Renal pelvis (tissue), 4 donors: ENCODE results near the gene DSTN. TPM values are rescaled to one million over a fixed set of nuclear protein-coding genes. Genes with fewer than 3 reads are reported as not detected.
"Not testable (repeated sequence)": the region's sequence is repeated elsewhere in the genome, so short reads cannot be mapped to it uniquely, and the experiment has no call there.

Experiments used
- DNase-seq: peaks from one replicate; pipeline ENCODE4 v3.0.0-alpha.2; 2013
- polyA plus RNA-seq, 3 donors: library from polyadenylated mRNA; unstranded; fragments of 120-200 nt; gene quantifications; one replicate each; pipeline ENCODE4 v1.2.1, GENCODE V29; 2013; ENCODE audit not compliant: insufficient read length in 3 of 3

Gene DSTN
- polyA plus RNA-seq, 3 donors: 318 to 374 (median 354) TPM

DNA sequence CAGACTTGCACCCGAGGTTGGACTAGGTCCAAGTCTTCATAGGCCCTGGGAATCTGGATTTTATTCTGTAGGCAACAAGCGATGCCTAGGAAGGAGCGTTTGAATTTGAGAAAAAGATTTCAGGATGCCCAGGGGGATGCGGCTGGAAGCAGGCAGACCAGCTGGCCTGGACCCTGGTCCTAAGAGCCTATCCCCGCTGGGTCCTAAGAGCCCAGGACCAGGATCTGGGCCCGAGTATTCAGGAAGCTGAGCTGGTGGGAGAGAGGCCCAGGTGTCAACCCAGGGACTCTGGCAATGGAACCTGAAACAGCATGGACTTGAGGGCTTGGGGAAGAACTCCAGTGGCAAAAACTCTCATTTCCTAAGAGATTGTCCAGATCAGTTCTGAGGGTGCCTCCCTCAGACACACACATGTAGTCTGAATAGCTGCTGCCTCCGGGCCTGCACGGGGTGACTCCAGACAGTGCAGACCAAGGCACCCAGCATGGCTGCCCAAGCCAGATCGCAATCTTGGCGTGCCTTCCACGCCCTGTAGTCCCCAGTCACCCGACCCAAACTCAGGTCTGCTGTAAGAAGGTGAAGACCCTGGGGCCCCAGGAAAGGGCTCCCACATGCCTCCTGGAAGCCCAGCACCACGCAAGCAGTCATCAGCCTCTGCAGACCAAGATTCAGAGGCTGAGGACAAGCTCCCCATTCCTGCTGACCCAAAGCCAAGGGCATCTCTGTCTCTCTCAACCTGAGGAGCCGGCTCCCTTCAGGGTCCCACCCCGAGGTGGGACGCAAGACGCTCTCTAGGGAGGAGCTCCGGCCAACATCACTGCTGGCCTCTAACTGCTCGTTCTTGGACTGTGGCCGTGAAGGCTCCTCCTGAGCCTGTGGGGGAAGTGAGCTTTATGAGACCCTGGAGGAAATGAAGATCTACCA is 77.8 kb downstream of the DSTN start:
- no peak for DNase-seq

DNA sequence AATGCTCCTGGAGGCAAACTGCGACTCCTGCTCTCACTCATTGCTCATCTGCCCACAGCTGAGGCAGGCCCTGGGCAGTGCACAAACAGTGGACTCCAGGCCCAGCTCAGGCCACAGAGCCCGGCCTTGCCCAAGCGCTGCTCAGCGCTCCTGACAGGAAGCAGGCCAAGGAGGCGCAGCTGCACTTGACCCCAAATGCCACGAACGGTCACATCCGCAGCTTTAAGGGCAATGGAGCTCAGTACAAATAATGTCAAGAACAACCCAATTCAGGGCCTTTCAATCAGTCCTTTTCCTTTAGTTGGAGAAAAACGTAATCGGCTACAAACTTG is 78.4 kb downstream of the DSTN start:
- DNase-seq: no peak

DNA sequence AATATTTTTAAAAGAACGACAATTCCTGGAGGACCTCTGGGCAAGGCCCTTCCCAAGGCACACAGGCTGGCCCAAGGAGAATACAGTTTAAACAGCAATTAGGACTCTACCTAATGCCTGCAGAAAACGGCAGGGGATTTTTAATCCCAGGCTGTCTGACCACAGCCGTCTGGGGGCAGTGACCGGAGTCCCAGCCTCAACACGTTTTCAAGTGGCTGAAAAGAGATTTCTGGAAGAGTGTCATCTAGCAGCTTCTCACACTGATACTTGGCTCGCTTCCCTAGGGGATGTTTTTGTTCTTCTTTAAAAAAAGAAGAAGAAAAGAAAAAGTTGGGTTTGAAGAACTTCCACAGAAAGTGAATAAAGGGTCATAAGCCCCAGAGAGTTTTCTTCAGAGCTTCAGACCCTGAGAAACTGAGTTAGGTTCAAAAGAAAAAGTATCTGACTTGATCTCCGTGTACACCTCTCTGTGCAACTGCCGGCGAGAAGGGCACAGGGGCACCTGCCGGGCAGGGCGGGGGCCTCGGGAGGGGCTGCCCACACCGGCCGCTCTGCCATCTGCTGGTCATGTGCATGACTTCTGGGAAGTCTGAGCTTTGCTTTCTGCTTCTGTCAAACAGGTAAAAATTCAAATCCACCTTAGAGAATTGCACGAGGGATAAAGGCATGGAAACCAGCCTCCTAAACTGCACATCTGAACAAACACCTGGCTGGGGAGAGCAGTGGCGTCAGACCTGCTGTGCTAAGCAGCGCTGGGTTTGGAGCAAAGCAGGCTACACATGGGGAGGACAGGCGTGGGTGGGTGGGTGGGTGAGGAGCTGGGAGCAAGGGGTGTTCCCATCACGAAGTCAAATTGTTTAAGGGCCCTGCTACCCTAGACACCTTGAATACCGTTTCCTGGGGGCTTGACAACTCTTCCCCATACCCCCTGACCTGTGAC is 79.2 kb downstream of the DSTN start:
- no peak for DNase-seq

DNA sequence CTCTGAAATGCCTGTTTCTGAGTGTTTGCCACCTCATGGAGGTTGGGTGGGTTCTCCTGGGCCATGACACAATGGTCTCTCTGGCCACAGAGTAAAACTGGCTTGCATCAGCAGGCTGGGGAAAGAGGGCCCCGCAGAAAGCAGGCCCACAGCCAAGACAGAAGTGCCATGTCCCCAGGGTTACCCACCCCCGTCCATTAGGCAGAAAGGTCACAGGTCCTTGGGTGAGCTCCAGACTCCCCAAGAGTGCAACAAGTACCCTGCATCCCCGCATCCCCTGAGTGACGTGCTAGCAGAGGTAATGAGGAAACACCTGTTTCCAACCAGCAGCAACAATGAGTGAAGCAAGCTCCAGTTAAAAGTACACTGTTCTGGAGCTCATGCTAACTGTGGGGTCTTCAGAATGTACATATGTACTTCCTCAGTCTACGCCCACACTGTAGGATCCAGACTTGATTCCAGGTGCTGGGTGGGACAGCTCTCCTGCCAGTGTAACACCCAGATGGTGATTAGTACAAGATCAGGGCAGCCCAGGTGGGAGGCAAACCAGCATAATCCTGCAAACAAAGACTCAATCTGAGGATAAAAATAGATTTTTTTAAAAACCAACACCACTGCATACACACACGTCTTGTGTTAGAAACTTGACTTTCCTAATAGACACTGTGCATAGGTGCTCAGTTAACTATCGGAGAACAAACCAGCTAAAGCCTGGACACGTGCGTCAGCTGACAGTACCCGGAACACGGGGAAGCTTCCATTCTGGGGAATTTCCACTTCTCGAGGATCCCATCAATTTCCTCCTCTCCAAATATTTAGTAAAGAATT is 80.6 kb downstream of the DSTN start:
- no peak for DNase-seq

DNA sequence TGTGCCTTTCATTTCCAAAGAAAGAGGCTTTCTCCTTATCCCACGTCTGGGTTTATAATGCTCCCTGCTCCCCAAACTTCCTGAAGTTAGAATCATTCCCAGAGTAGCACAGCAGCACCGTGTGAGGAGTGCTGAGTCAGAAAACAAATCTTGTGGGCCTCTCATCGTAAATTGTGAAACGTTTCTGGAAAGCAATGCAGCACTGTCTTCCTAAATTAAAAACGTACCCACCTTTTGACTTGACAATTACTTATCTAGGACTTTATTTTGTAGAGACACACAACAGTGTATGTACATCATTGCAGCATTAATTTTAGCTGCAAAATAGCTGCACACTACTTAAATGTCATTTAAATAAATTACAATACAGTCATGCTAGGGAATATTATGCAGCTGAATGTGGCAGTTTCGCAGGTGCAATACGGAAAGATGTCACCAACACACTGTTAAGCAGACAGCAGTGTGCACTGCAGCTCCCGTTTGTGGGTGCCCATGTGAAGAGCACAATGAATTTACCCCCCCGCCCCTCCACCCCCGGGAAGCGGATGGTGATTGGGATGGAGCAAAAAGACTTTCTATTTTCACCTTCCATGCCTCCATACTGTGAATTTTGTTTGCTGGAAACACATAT is 81.4 kb downstream of the DSTN start:
- DNase-seq: no peak

DNA sequence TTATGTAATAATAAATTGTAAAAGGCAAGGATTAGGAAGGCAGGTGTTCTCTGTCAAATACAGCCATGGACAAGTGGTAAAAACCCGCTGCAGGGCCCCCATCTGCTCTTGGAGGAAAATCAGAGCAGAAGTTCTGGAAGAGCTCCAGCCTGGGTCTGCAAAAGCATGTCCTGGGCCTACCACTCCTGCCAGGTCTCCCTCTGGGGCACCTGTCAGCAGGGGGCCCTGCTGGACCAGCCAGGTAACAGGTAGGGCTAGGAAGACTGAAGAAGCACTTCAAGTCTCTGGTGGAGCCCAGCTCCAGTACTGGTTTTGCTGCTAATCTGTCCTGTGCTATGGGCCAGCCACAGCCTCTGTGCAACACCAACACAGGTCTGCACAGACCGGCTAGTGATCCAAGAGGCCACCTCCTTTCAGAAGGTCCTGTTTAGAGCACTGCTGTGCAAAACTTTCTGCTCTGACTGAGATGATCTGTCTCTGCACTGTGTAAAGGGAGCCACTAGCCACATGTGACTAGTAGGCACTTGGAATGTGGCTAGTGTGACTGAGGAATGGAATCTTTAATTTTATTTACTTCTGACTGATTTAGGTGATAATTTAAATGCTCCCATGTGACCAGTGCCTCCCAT is 82.0 kb downstream of the DSTN start:
- DNase-seq: no peak

DNA sequence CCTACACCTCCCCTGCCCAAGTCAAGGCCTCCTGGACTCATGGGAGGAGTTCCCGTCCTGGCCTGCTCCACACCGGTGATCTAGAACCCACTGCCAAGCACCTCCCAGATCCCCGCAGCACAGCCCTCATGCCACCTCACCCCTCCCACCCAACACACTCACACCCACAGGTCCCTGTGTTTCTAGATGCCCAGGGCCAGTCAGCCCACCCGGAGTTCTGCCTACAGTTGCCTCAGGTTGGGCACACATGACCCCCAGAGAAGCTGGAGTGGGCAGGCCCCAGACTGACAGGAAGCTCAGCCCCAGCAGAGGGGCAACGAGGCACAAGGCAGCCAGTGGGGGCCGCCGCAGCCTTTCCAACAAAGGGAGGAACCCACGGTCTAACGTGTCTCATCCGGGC is 82.5 kb downstream of the DSTN start:
- DNase-seq: no peak

DNA sequence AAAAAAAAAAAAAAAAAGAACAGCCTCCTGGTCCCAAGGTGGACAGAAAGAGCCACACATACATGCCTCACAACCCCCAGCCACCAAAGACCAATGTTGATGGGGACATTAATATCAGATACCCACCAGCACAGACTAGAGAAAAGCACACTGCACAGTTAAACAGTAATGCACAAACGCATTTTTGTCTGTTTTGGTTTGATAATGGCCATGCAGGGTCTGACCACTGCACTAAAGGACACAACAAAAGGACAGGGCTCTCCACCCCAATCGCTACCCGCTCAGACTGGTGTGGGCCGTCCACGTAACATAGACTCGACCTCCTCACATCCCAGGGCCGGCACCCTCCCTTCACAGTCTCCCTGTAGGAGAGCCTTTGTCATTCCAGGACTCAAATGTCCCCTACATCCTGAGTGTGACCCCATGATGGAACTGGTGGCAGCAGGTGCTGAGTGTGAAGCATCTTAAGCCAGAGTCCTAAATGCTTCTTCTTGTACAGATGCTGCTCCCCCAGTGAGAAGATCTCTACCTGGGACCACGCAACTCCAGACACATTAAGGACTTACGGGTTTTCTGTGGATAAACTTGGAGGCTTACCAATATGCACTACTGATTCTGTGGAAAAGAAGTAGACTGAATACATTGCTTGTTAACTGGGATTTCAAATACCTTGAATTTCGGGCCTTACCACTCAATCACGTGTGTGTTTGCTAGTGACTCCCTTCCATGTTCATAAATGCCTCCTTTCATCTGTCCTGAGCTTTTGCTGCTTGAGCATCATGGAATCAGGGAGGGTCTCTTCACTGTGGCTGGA is 84.2 kb downstream of the DSTN start:
- no peak for DNase-seq

DNA sequence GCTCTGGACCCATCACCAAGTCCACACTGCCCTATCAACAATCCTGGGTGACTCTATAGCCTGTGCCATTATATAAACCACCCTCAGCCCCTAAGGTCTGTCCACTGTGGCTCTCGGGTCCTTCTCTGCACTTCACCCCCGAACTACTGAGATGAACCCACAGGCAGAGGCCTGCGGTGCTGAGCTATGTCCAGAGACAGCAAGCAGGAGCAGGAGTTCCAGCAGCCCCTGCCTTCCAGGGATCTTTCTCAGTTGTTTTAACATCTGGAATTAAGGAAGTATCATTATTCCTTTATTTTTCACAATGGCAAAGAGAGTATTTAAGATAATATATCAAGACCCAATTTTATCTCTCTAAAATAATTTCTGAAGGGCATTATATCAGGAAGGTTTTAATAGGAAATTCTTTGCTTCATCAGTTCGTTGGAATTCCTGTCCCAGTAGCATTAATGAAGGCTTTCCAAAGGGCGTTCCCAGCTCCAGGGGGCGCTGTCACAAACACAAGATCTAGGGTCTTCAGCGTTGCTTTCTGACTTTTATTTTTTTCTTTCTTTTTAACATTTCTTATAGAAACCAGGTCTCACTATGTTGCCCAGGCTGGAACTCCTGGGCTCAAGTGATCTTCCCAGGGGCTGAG is 84.9 kb downstream of the DSTN start:
- peak; percentile 64 for DNase-seq

DNA sequence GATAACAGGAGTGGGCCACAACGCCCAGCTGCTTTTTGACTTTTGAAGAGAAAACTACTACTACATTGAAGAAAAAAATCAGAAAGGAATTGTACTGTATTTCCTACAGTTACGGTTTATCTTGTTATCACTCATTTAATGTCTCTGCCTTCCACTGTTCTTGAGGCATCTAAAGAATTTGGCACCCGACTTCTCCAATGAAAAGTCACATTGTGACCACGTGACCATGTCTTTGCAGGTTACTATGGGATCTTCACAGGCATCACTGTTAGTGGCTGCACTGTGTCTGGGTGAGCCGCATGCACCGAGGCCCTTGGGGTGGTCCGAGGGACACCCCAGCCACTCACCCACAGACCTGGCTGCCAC is 85.4 kb downstream of the DSTN start:
- DNase-seq: no peak

DNA sequence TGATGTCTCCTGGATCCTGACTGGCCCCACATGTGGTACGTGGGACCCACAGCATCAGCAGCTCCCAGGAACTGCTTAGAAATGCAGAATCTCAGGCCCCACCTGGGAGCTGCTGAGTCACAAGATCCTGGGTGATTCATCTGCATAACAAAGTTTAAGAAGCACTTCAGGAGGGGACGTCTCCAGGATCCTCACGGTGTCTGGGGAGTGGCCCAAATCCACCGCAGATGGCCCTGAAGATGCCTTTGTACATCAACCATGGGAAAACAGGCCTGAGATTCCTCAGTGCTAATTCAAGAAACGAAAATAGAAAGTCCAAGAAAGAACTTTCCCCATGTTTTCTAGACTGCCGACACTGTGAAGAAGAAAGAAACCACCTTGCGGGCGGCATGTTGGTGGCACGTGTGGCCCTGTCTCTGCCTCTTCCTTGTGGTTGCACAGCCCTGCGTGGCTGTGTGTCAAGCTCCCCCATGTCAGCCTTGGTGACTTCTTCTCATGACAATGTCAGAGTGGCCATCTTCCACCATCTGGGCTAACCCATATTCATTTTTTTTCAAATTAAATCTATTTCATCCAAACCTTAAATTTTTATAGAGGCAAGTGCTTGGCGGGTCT is 86.1 kb downstream of the DSTN start:
- no peak for DNase-seq

DNA sequence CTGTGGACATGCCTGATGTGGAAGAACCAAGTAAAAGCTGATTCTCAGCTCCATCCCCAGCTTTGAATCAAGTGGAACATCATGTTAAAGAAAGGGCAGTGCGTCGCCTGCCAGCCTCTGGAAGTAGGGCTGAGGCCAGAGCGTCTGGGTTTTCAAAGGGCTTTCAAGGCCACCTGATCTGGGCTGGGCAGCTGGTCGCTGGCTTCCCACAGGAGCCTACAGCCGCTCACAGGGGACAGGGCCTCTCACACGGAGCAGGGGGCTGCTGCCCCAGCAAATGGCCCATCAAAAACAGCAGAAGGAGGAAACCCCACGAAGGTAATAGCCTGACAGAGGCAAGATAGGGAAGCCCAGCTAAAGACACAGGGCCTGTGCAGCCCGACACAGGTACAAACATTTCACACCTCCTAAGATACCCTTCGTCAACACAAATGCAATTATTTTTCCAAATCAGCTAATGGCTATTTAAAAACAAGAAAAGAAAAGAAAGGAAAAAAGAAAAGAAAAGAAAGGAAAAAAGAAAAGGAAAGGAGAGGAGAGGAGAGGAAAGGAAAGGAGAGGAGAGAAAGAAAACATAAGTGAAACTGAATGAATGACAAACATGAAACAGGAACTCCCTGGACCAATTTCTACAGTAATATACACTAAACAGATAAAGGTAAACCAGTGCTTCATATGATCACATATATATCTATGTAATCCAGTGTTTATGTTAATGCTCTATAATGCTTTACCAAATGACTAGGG is 87.4 kb downstream of the DSTN start:
- DNase-seq: no peak

DNA sequence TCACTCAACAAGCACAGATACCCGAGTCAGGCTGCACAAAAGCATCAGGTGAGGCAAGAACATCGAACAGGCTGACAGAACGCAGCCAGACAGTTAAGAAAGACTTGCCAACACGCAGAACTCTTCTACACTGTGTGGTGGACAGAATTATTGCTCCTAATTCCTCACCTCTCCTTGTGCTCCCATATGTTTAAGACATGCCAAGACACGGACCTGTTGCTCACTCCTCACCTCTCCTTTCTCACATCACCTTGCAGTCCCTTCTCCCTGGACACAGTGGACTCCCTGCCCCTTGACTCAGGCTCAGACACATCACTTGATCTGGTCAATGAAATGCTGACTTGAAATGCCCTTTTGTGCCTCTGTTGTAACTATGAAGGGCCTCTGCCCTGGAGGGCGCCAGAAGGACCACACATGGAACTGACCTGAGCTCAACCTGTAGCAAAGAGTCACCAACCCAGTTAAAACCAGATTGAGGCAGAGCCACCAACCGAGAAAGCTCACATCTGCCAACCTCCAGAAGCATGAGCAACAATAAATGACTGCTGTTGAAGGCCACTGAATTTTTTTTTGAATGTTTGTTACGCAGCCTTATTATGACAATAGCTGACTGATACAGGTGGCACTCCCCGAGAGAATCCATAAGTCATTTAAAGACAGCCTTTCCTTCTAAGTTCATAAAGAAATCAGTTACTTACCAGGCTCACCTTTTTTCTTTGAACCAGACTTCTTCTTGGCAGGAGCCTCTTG is 88.2 kb downstream of the DSTN start:
- no peak for DNase-seq

DNA sequence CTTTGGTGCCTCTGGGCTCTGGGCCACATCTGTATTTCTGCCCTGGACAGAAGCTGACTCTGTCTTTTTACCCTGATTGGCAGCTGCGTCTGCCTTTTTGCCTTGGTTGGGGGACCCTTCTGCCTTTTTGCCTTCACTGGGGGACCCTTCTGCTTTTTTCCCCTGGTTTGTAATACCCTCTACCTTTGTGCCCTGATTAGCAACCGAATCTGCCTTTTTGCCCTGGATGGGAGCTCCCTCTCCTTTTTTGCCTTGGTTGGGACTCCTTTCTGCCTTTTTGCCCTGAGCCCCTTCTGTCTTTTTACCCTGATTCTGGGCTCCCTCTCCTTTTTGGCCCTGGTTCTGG is 88.7 kb downstream of the DSTN start:
- no peak for DNase-seq

DNA sequence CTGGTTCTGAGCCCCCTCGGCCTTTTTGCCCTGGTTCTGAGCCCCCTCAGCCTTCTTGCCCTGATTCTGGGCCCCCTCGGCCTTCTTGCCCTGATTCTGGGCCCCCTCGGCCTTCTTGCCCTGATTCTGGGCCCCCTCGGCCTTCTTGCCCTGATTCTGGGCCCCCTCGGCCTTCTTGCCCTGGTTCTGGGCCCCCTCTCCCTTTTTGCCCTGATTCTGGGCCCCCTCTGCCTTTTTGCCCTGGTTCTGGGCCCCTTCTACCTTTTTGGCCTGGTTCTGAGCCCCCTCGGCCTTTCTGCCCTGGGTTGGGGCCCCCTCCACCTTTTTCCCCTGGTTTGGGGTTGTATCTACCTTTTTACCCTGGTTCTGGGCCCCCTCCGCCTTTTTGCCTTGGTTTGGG is 89.5 kb downstream of the DSTN start:
- DNase-seq: not testable (repeated sequence)
